Hematopoietic multipotent progenitor cell treated with erythropoietin and hydrocortisone succinate and interleukin-3 and kit ligand, for 8 days (in vitro differentiated cells): Measurements from ENCODE around the gene FGD1.

Experiments used
- DNase-seq: peaks from one replicate; pipeline ENCODE4 v3.0.0-alpha.2; 2015

The FGD1 gene

DNA sequence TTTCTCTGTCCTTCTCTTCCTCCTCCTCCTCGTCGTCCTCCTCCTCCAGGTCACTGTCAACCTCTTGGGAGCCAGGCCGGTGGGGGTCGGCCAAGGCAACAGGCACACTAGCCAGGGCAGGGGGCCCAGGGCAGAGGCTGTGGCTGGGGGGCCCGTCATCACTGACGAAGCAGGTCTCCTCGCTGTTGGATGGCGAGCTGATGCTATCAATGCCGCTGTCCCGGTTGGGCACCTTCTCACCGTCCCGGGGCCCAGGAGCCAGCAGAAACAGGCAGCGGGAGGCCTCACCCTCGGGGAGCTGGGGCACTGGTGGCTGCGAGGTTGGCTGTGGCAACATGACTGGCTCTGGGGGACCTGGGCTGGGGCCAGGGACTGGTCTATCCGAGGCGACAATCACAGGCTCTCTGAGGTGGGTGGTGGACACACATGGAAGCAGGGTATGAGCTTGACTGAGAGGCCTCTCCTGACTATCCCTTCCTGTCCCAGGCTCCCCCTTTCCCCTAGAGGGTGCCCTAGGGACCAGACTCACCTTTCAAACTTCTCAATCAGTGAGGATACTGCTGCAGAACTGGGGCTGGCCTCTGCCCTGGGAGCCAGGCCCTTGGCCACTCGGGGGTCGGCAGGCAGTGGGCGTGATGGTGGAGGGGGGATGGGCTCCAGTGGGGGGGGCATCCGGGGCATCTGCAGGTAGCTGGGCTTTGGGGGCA lies 25.8 kb downstream of the FGD1 start:
- DNase-seq, result no peak

DNA sequence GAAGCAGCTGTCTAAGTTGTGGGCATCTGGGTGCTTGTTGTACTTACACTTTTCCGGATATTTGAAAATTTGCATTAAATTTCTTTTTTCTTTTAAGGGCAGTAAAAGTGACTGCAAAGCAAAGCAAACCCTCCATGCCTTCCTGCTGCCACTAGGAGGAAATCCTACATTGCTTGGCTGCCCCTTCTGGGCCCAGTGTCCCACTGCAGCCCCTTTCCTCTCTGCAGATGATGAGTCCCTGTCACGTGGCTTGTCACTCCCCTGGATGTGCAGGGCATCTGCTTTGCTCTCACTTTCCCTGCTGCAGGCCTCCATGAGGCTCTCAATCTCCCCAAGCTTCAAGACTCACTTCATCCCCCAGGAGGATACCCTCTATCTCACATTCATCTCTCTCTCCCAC lies 43.1 kb downstream of the FGD1 start:
- DNase-seq, result peak; percentile 10

DNA sequence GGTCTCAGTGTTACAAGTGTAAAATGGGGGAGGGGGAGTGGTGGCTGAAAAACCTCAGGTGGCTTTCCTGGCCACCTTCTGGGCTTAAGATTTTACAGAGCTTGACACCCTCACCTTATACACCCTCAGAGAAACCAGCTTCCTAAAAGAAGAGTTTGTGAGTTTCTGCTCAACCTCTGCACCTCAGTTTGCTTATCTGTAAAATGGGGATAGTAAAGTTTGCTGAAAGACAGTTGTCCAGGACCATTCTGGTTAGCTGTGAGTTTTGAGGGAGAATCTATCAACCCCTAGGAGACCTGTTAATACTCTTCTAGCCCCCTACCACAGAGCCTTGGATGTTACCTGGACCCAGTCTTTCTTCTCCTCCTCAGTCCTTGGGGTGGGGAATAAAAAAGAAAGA lies 46.1 kb downstream of the FGD1 start:
- DNase-seq, result no peak

DNA sequence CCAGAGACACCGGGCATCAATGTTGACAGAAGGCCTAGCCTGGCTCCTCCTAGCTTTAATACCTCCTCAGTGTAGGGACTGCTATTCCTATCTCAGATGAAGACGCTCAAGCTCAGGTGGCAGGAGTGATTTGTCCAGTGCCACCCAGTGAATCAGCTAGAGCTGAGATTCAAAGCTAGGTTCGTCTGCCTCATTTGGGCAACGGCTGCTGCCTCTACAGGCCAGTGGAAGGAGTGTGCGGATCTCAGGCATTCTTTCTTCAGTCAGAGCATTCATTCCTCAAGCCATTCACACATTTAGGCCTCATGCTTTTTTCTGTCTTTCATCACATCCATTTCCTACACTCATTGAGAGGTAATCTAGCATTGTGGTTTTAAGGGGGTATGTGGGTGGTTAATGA lies 48.6 kb downstream of the FGD1 start:
- DNase-seq, result peak; percentile 19

DNA sequence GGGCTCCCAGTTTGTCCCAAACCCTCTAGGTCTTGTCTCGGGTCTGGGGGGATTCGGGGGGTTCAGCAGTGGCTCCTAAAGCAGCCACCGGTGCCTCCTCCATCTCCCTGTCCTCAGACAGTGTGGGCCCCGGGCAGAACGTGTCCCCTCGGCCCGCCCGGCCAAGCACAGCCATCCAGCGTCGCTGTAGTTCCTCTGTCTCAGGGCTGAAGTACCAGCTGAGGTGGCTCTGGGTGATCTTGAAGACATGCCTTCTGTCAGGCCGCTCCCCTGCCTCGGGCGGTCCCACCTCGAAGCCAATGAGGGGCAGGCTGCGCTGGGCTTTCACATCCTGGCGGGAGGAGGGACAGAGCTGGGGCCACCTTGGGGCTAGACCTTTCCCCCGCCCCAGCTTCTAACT lies 50.0 kb downstream of the FGD1 start:
- no peak for DNase-seq

DNA sequence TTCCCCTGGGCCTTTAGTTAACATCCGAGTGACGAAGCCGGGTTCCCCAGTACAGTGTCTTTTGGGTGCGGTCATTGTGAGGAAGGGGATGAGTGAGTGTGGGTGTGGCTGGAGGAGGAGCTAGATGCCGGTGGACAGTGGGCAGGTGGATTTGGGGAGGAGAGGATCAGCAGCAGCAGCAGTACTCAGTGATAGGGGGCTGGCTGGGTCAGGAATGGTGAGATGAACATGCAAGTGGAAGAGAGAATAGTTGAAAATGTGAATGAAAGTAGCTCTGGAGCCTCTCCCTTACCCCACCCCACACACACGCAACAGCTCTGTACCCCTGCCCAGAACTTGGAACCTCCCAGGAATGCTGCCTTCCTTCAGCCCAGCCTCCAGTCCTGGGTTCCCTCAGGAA lies 51.3 kb downstream of the FGD1 start:
- DNase-seq, result no peak

DNA sequence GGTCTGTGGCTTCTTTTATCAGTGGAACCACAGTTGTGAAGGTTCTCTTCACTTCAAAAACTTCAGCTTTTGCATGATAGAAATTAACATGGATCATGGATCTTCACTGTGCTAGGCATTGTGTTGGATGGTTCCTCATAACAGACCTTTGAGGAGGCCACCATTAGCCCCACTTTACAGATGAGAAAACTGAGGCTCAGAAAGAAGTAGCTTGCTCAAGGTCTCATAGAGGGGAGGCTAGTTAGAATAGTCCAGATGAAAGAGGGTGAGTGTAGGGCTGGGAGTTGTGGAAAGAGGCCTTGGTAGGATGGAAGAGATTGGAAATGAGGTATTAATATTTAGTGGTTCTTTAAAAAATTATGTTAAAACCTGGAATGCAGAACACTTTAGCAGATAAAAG lies 53.2 kb downstream of the FGD1 start:
- no peak for DNase-seq

DNA sequence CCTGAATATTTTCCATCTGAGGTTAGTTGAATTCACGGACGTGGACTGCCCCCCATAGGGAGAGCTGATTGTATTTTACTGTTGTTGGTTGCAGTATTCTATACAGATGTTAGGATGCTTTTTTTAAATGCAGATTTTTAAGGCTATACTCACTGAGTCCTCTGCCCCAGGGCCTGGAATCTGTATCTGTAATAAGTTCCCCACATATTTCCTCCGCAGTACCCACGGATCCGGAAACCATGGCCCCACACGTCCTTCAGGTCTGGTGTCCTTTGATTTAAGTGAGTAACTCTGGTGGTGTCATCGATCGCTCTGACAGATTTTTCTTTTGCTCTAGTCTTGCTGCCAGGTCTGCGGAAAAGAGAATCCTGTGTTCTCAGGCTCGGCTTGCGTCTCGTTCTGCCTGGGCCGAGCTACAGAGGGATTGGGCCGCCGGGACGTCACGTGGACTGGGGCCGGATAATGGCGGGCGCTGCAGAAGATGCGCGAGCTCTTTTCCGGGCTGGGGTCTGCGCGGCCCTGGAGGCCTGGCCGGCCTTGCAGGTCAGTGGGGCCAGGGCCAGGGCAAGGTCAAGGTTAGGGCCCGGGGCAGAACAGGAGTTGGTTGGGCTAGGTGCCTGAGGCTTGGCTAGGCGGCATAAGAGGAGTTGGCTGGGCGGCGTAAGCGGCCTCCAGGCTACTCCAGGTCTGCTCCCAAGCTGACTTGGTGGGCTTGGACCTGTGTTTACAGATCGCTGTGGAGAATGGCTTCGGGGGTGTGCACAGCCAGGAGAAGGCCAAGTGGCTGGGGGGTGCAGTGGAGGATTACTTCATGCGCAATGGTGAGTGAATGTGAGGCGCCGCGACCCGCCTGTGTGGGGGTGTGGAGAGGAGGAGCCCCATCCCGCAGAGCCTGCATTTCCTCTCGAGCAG lies 55.8 kb downstream of the FGD1 start, which contains the start of gene TSR2:
TSS of gene TSR2 (plus strand) at position 445 of the 912 bp plus-strand sequence. CDS start at position 463, 18 bp downstream.
- peak; percentile 90 for DNase-seq

DNA sequence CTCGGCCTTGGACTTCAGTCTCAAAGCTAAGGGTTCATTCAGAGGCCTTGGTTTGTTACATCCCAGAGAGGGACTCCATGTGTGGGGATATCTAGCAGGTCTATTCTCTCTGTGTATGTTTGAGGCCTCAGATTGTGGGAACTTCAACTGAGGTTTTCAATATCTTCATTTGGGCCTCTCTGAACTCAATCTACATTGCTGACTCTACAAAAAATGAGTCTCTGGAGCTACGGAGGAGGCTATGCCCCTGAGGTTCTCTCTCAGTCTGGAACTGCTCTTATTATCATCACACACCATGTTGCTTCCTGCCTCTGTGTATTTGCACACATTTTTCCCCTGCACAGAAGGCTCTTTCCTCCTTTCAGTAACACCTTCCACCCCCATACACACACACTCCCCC lies 60.9 kb downstream of the FGD1 start:
- no peak for DNase-seq

DNA sequence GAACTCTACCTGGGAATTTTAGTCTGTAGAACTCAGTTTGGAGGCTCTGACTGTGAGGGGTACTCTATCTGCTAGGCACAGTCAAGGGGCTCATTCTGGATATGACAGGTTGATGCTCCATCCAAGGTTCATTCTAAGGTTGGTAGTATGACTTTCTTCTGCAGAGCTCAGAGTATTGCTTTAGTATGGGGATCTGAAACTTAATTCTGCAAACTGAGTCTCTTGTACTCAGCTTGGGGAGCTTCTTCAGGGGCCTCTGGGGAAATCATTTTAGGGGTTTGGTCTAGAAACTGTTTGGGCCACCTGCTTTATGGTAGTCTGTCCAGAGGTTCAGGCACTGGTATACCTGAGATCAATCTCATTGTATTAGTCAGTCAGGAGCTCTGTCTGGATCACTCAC lies 65.5 kb downstream of the FGD1 start:
- no peak for DNase-seq

DNA sequence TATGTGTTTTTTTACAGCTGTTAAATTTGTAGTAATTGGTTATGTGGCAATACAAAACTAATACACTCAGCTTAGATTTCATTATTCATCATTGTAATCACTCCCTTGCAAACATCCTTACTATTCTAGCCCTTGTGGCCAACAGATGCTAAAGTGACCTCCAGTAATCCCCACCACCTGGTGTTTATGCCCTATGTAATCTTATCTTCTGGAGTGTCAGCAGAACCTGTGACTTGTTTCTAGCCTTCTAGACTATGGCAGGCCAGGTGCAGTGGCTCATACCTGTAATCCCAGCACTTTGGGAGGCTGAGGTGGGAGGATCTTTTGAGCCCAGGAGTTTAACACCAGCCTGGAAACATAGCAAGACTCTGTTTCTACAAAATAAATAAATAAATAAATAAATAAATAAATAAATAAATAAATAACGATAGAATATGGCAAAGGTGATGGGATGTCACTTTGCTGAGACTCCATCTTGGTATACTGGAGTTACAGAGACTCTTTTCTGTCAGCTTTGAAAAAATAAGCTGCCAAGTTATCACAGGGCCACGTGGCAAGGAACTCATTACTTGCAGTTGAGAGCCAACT lies 68.1 kb downstream of the FGD1 start:
- no peak for DNase-seq

DNA sequence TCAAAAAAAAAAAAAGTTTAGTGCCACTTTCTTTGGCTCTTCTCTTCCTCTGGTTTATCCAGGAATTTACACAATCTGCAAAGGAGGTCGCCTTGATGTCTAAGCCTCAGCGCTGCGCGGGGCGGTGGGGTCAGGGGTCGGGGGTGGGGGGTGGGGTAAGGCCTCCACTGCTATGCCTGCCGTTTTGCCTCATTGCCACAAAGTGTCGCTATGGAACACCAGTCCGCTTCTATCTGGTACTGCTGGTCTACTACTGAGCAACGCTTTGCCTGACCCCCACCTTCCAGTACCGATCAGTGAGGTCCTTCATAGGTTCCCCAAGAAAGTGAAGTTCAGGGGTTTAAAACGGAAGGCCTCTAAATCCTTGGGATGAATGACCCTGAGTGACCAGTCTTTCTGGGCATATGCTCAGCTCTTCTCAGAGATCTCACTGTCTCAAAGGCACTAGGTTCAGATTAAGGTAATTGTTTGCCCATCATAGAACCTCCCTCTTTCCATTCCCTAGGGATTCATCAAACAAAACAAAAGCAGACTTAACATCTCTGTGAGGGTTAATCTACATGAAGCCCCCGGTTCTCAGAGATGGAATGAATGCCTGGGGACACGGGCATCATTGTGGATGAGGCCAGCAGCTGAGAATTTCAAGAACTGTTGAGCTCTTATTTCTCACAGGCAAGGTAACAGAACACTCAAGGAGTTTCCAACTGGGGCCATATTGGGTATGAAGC lies 72.7 kb downstream of the FGD1 start:
- DNase-seq, result peak; percentile 35

DNA sequence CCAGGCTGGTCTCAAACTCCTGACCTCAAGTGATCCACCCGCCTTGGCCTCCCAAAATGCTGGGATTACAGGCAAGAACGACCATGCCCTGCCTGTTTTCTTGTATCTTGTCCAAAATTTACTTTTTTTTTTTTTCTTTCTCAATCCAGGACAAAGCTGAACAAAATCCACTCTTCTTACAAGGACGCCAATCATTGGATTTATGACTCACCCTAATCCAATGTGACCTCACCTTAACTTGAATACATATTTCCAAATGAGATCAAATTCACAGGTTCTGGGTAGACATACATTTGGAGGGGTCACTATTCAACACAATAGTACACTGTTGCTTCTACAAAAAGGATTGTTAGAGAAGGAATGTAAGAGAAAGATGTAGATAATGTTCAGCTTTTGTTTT lies 73.9 kb downstream of the FGD1 start:
- no peak for DNase-seq

DNA sequence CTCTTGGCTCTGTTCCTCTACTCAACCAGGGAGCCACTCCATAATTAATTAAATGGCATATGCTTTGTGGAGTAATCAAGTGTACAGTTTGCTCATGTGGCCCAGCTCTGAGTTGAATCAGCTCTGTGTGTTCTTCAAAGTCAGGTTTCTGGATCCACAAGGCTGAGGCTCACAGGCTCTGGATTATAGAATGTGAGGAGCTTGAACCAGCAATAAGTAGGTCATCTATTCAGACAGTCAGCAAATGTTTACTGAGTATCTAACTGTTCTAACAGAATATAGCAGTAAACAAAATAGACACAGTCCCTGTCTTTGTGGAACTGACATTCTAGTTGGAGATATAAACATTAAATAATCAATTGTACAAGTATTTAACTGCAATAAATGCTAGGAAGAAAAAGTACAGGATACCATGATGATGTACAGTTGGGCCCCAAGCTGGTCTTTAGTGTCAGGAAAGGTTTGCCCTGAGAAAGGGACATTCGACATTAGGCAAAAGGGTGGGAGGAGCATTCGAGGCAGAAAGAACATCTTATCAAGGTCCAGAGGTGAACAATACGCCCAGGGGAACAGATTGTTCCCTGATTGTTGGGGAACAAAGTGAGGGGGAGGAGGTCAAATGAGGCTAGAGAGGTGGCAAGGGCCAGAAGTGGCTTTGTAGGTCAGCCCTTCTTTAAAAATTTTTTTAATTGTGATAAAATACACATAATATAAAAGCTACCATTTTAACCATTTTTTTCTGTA lies 76.3 kb downstream of the FGD1 start:
- peak; percentile 82 for DNase-seq

DNA sequence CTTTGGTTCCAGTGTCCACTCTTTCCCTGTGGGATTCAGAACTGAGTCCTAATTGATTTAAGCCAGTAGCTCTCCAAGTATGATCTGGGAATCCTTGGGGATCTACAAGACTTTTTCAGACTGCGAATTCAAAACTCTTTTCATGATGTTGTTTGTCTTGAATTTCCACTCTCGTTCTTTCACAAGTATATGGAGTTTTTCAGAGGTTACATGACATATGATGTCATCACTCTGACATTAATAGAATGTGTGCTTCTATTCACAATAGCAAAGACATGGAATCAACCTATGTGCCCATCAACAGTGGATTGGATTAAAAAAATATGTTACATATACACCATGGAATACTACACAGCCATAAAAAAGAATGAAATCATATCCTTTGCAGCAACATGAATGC lies 79.1 kb downstream of the FGD1 start:
- DNase-seq, result no peak

DNA sequence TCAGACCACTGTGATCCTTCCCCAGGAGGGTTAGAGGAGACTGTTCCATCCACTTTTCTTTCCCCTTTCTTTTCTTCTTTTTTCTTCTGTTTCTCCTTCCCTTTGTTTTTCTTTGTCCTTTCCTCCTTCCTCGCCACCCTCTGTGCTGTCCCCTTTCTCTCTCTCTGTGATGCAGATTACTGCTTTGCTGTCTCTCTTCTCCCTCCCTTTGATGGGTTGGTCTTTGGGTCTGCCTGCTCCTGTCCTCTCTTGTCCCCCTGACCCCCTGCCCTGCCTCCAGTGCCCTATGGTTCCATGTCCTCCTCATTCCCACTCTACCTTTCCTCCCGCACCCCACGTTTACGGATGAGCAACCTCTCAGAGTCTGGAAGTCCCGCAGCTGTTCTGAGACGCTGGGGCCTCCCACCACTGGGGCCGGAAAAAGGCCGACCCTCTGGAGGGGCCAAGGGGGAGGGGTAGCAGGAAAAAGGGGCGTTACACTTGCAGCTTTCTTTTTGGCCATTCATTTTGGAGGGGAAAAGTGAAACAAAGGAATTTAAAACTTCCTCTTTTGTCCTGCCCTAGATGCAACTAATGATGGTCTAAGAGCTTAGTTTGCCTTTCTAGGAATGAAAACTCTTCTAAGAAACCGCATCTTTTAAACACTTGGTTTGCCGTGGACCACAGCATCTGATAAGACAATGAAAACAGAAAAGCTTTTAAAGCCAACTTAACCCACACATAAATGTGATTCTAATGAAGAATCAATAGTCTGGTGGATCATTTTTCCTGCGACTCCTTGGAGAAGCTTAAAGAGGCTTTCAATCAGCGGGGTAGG lies 80.3 kb downstream of the FGD1 start:
- peak; percentile 19 for DNase-seq

DNA sequence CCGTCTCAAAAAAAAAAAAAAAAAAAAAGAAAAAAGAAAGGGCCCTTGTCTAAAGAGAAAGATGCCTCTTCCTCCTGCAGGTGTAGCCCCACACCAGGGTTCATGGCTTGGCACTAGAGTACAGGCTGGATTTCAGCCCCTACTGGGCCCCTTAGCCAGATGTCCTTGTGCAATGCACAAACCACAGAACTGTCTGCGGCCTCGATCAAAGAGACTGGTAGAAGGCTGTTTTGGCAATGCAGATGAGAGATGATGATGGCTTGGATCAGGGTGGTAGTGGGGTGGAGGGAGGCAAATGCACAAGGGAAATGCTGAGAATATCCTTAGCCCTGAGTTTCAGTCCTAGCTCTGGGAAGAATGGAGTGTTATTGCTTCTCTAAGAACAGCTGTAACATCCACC lies 82.3 kb downstream of the FGD1 start:
- peak; percentile 12 for DNase-seq

DNA sequence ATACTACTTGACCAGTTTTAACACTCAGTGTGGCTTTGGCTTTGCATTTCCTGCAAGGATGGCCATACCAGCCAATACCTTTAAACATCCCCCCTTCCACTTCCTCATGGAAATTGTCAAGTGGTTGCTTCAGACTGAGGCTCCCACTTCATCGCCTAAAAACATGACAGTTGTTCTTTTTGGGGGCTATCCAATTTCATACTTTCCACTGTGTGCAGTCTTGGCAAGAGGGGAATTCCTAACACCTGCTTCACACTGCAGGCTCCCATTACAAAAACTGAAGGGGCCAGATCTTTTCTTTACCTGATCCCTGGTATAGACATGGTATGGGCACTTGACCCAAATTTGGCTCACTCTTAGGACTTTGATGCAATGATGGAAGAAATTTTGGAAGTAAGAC lies 84.3 kb downstream of the FGD1 start:
- no peak for DNase-seq

DNA sequence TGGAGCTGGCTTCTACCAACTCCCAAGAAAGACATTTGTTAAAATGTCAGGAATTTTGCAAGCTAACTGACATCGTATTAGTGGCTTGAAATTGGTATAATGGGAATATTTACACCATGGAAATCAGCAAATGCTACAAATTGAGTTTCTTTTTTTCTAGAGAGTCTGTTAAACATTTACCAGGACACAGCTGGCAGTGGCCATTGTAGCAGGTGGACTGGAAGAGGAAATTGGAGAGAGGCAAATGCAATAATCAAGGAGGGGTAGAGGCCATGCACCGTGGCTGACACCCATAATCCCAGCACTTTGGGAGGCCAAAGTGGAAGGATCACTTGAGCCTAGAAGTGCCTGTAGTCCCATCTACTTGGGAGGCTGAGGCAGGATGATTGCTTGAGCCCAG lies 88.8 kb downstream of the FGD1 start:
- DNase-seq, result no peak

DNA sequence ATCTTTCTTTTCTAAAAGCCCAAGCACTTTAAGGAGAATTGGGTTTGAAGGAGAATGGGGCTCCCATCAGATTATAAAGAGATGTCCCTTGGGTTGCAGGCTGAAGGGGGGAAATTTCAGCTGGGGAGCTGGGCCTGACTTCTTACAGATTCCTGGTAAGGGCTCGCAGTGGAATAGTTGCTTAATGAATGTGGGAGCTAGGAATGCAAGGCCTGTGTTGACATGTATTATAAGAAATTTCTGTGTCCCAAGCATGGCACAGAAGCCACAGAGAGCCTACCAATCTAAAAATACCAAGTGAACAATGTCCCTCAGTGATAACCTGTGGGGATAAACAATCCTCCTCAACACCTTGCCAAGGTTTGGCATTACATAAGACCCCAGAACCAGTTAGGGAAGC lies 98.9 kb downstream of the FGD1 start:
- no peak for DNase-seq
